HG02763 (cell line): ENCODE measurements around the gene GSAP.

Experiments
- ATAC-seq: cut with Tn5 transposase; IDR thresholded peaks from one replicate; pipeline ENCODE4 v1.9.1; 2021; ENCODE audit warnings: mild to moderate bottlenecking, moderate library complexity; ENCODE audit not compliant: unreplicated experiment

The GSAP gene

GRCh38 chr7:77438131-77438530 lies 22.0 kb upstream of the GSAP start:
- ATAC-seq, result no peak

- ATAC-seq, result no peak
Measured at GRCh38 chr7:77434570-77435275, 18.6 kb upstream of the GSAP start.

- ATAC-seq, result no peak
Measured at GRCh38 chr7:77433901-77434300, 17.8 kb upstream of the GSAP start.

GRCh38 chr7:77430927-77431326 lies 14.8 kb upstream of the GSAP start:
- no peak for ATAC-seq

DNA sequence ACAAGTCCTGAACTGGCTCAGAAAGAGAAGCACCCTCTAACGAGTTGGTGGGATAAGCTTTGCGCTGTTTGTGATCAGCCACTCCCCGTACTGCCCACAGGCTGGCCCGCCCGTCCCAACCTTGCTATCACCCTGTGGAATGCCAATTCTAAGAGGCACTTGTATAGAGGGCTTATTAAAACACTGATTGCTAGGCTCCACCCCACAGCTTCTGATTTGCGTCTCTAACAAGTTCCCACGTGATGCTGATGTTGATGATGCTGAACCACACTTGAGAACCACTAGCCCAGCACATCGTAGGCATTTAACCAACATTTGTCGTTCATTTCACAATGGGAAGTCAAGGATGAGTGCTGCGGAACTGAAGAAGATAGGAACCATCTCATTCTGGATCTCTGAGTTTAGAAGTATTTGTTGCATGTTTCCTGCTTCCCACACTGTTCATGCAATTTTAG lies 12.7 kb upstream of the GSAP start:
- no peak for ATAC-seq

- ATAC-seq, result no peak
Measured at GRCh38 chr7:77427996-77428603, 12.0 kb upstream of the GSAP start.

DNA sequence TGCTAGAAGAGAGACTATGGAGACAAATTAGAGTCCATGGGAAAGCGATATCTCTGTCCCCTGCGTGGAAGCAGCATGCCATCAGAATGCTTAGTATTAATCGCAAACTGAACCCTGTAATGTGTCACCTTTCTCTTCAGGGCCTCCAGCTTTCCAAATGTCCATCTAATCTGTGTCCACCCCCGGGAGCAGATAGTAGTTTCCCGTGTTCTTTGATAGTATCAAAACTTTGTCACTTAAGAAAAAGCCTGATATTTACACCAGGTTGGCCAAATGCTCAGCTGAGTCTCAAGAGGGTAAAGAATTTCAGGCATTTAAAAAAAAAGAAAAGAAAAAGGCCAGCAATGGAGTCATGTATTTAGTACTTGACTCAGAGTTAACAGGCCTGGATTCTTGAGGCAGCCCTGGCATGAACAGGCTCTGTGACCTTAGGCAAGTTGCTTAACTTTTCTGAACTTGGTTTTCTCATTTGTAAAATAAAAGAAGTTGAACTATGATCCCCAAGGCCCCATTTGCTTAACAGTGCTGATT lies 10.4 kb upstream of the GSAP start:
- ATAC-seq, result no peak

DNA sequence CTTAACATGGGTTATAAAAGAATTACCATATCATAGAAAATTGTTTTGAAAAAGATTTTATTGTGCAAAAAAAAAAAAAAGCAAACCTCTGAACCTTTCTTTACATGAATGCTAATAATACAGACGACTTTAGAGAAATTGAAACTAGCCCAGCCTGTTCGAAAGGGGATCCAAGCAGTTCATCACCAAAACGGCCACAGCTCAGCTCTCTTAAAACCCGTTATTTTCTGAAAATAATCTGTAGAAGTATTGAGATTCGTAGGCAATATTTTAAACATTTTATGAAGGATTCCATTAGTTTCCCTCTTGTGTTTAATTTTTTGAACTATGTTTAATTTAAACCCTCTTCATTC lies 9.9 kb upstream of the GSAP start:
- ATAC-seq, result no peak

DNA sequence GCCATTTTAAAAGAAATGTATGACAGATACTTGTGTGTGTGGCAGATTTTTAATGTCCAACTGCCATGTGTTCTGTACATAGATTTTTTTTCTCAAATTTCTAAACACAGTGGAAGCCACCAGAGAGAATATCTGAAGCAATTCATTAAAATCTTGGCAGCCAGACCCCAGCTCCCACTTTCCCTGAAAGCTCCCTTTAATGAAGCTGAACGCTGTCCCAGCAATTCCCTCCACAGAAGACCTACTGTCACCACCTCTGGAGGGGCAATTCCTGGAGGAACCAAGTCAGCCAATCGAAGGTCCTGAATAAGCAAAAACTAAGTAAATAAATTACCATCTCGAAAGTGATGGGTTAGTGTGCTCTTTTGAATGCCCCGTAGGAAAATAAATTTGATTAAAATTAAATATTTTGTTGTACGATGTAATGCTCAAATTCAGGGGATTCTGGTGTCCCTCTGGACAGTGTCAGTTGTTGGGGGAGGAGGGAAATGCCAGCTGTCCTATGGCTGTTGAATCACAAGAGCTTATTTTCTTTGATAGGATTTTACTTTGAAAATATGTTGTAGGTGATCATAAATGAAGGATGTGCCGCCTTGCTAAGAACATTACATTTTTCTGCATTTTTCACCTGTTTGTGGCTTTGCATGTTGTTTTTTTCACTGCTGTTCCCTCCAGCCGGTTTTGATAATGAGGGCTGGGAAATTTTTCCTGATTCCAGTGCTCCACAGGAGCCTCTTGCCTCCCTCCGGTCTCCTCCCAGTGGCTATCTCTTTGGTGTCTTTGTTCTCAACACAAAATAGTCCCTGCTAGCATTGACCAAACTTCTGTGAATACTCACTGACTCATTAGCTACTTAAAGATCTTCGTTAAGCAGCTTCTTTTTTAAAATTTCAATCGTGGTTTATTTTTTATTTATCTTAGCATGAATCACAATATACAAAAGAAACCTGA lies 9.2 kb upstream of the GSAP start:
- ATAC-seq, result no peak

DNA sequence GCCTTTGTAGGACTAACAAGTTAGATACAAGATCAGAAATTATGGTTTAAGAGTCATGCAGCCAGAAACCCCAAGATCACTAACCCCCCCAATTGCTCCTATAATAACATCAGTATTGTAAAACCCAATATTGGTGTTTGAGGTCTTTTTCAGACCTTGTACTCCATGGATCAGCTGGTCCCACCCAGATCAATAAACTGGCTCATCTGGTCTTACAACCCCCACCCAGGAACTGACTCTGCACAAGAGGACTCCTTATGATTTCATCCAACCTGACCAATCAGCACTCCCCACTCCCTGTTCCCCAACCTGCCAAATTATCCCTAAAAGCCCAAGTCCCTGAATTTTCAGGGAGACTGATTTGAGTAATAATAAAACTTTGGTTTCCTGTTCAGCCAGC lies 6.4 kb upstream of the GSAP start:
- no peak for ATAC-seq

DNA sequence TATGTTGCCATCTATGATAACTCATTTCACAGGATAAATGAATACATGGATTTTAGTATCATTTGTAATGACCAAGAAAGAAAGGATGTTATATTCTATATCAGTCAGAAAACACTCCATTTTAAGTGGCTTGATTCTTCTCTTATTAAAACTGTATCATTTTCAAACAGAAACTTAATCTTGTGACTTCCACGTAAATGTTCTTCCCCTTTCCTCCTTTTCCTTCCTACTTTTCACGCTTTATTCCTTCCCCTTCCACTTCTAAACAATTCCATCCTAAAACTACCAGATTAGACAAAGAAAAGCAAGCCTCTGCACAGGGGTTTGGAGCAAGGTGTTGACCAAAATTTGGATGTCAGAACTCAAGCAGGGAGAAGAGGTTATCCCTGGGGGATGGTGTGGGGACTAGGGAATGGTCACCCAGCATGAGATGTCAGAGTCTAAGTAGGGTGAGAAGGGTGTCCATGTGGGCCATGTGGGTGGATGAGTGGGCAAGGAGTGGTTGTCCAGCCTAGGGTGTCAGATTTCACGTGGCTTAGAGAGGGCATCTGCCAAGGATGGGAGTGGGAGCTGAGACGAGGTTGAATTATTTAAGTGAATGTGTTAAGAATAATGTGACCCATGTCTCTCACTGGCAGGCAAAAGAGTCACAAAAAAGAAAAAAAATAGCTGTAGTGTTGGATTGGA lies 5.0 kb upstream of the GSAP start:
- ATAC-seq, result no peak

- no peak for ATAC-seq
Measured at GRCh38 chr7:77420438-77420837, 4.3 kb upstream of the GSAP start.

DNA sequence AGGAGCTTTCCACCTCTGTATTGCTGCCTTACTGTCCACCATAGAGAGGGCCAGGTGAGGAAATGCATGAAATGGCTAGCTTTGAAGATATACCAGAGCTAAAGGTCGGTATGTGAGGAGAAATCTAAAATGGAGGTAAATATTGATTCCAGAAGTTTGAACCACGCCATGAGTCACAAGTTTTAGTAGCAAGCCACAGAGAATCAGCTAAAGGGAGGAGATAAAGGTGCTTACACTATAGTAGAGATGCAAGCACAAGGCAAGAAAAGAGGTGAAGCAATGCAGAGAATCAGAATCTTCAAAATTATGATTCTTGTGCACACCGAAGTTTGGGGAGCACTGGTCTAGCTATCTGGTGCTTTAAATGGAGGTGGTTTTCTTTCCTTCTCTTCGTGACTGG lies 3.0 kb upstream of the GSAP start:
- ATAC-seq, result no peak

- ATAC-seq, result no peak
Measured at GRCh38 chr7:77417801-77418200, 1.7 kb upstream of the GSAP start.

DNA sequence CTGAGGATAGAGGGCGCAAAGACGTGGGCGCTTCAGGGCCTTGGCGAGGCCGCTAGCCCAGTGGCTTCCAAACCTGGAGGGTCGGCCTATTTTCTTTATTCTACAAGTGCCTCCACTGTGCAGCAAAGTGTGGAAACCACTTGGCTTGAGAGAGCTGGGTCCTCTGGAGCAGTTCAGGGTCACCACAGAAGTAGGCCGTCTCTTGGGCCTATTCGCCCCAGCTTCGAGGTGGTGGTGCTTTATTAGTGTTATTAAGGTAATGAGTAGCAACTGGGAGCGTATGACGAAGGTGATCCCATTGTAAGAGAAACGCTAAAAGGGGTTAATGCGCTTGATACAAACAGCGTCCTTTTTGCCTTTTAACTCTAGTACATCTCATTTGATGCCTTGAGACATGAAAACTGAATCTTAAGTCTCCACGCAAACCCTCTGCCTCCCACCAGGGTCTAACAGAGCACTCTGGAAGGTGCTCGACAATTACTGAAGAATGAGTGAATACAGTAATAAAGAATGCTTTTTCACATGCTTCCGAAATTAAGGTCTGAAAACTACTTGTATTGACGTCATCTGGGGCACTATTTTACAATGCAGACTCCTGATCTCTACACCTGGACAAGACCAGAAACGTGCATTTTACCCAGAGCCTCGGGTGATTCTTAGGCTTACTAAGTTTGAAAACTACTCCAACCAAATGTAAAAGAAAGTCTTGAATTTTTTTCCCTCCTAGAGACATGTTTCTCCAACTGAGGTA lies 647 bp upstream of the GSAP start:
- ATAC-seq, result peak; percentile 17

- ATAC-seq, result peak; percentile 20
Measured at GRCh38 chr7:77415476-77415822, 700 bp downstream of the GSAP start.

DNA sequence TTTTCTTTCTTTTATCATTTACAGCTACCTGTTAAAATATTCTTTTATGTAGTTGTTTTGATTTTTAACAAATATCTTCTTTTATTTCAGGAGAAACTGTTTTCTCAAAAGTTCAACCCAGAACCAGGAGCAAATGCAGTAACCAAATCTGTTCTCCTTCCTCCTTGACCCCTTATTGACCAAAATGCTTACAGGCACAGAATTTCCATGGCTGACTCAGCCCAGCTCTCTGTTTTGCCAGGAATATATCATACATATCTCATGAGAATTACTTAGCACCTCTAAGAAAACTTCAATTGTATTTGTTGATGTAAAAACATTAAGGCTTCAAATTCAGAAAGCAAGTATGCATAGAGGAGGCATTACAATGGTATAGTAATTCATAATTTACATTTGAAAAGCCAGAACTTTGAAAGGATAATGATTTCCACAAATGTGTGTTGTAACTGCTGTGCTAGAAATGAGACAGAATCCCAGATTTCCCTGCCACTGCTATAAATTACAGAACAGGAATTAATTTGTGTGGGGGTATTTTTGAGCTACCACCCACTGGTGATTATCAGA lies 2.2 kb downstream of the GSAP start:
- no peak for ATAC-seq

- ATAC-seq, result no peak
Measured at GRCh38 chr7:77413128-77413527, 3.0 kb downstream of the GSAP start.

DNA sequence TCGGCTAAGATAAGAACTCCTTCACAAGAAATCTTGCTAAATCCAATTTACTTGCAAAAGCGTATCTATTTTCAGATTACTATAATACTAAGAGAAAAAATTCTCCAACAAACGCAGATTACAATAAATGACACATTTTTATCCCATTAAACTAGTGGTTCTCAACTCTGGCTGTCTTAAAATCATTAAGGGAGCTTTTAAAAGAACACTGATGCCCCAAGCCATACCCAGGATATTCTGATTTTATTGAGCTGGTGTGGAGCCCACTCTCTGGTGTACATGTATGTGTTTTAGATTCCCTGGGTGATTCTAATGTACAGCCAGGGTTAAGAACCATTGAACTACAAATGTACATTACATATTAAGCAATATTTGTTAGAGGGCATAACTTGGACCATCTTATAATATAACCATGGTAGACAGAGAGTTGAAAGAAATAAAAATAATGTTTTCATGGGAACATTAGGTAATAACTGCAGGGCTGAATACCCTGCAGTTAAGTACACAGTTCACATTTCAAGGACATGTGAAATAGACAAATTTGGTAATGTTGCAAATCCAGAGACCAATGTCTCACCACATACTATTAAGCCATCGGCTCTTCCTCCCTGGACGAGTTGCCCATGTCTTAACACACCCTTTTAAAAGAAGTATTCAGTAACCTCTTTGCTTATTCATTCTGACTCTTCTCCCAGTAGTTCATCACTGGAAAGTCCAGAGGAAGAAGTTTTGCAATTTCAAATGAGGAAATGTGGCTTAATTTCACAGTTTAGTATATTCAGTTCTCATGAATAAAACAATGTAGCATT lies 6.2 kb downstream of the GSAP start:
- ATAC-seq, result no peak
